Activated CD8-positive, alpha-beta memory T cell treated with anti-CD3 and anti-CD28 coated beads for 36 hours (primary cell): ENCODE measurements around the gene TGFB1. TPM values are rescaled to one million over a fixed set of nuclear protein-coding genes. Genes with fewer than 3 reads are reported as not detected.

Experiments used
- CTCF ChIA-PET: fragments of 350-600 bp; sonication (Branson Sonifier 250); formaldehyde crosslinking; loops from one replicate; lab custom pipeline; 2021; ENCODE audit warnings: antibody characterized with exemption; lab: Charles Lee
- POLR2A ChIA-PET: fragments of 350-600 bp; sonication (Branson Sonifier 250); formaldehyde crosslinking; loops from one replicate; lab custom pipeline; 2021; ENCODE audit warnings: antibody characterized with exemption; lab: Charles Lee
- total RNA-seq, 2 experiments: library from RNA; stranded (reverse); gene quantifications; one replicate each; pipeline ENCODE4 v1.2.3, GENCODE V29; 2021

The TGFB1 gene
- total RNA-seq, 2 experiments from 2014 or later, result 148 to 150 TPM

GRCh38 chr19:41319500-41320184, 34.1 kb downstream of the TGFB1 start:
- CTCF ChIA-PET, result interaction anchor here (1.9 kb wide), 1 partner anchor 11 kb away, joined by 5 read pairs; no protein-coding TSS in a partner anchor
- POLR2A ChIA-PET, result interaction anchor here (0.6 kb wide), 1 partner anchor 9 kb away, joined by 3 read pairs; no protein-coding TSS in a partner anchor

- POLR2A ChIA-PET, result interaction anchor here (0.6 kb wide), 1 partner anchor 8 kb away, joined by 3 read pairs; no protein-coding TSS in a partner anchor
- CTCF ChIA-PET, result interaction anchor here (0.5 kb wide), 1 partner anchor 1099 kb away, joined by 3 read pairs; no protein-coding TSS in a partner anchor
These were observed 34.8 kb downstream of the TGFB1 start for GRCh38 chr19:41318696-41319499.

GRCh38 chr19:41316306-41316920, 37.3 kb downstream of the TGFB1 start:
- ChIA-PET CTCF (no interaction called here), POLR2A (interaction anchor here (1.0 to 1.2 kb wide), 2 partner anchors 11 to 23 kb away, joined by 3 to 8 read pairs; no protein-coding TSS in a partner anchor)

GRCh38 chr19:41311613-41312012, 42.1 kb downstream of the TGFB1 start:
- POLR2A ChIA-PET, result interaction anchor here (1.4 kb wide), 1 partner anchor 48 kb away, joined by 4 read pairs; no protein-coding TSS in a partner anchor
- CTCF ChIA-PET, result no interaction called here

GRCh38 chr19:41311072-41311471, 42.6 kb downstream of the TGFB1 start:
- CTCF ChIA-PET, result interaction anchor here (1.2 to 3.6 kb wide), 3 partner anchors 11 to 108 kb away, joined by 3 to 47 read pairs (median 6); partner anchors contain the start of gene HNRNPUL1
- POLR2A ChIA-PET, result interaction anchor here (1.2 to 1.4 kb wide), 2 partner anchors 13 to 48 kb away, joined by 3 to 4 read pairs; no protein-coding TSS in a partner anchor

GRCh38 chr19:41310033-41310831, 43.5 kb downstream of the TGFB1 start, which contains the start of gene CCDC97:
TSS of gene CCDC97 (plus strand) at chr19:41310172. CDS start at chr19:41310311, 139 bp downstream.
- POLR2A ChIA-PET, result interaction anchor here (0.6 to 1.7 kb wide), 7 partner anchors 9 to 47 kb away, joined by 3 to 10 read pairs (median 4); no protein-coding TSS in a partner anchor
- CTCF ChIA-PET, result interaction anchor here (1.2 to 3.8 kb wide), 4 partner anchors 10 to 107 kb away, joined by 3 to 47 read pairs (median 8); partner anchors contain the start of gene HNRNPUL1

- ChIA-PET POLR2A (interaction anchor here (0.7 to 1.7 kb wide), 4 partner anchors 12 to 618 kb away, joined by 3 to 10 read pairs (median 4); no protein-coding TSS in a partner anchor), CTCF (interaction anchor here (0.9 to 3.8 kb wide), 13 partner anchors 10 to 107 kb away, joined by 3 to 47 read pairs (median 6); partner anchors contain the start of gene HNRNPUL1)
These were observed 44.3 kb downstream of the TGFB1 start for GRCh38 chr19:41309180-41310032.

GRCh38 chr19:41308450-41309179, 45.1 kb downstream of the TGFB1 start:
- POLR2A ChIA-PET, result interaction anchor here (0.5 to 1.7 kb wide), 7 partner anchors 26 to 617 kb away, joined by 3 to 16 read pairs (median 6); no protein-coding TSS in a partner anchor
- CTCF ChIA-PET, result interaction anchor here (0.9 to 3.8 kb wide), 15 partner anchors 10 to 106 kb away, joined by 3 to 47 read pairs (median 6); partner anchors contain the start of gene HNRNPUL1

GRCh38 chr19:41307954-41308449, 45.7 kb downstream of the TGFB1 start:
- CTCF ChIA-PET, result interaction anchor here (0.9 to 3.8 kb wide), 11 partner anchors 9 to 106 kb away, joined by 3 to 47 read pairs (median 7); partner anchors contain the start of gene HNRNPUL1
- POLR2A ChIA-PET, result interaction anchor here (0.7 to 1.7 kb wide), 6 partner anchors 41 to 104 kb away, joined by 3 to 16 read pairs (median 7); no protein-coding TSS in a partner anchor

- ChIA-PET POLR2A (interaction anchor here (0.7 to 1.6 kb wide), 3 partner anchors 42 to 44 kb away, joined by 4 to 8 read pairs (median 6); no protein-coding TSS in a partner anchor), CTCF (interaction anchor here (0.9 to 3.8 kb wide), 10 partner anchors 9 to 103 kb away, joined by 3 to 47 read pairs (median 13); partner anchors contain the start of gene HNRNPUL1)
These were observed 46.4 kb downstream of the TGFB1 start for GRCh38 chr19:41307090-41307875.

GRCh38 chr19:41305927-41306793, 47.6 kb downstream of the TGFB1 start:
- POLR2A ChIA-PET, result interaction anchor here (5.9 kb wide), 1 partner anchor 42 kb away, joined by 52 read pairs; the partner anchor contains the start of gene HNRNPUL1
- CTCF ChIA-PET, result interaction anchor here (0.6 to 3.2 kb wide), 3 partner anchors 43 to 102 kb away, joined by 3 to 19 read pairs (median 5); partner anchors contain the start of gene HNRNPUL1

- POLR2A ChIA-PET, result interaction anchor here (0.7 to 5.9 kb wide), 3 partner anchors 19 to 40 kb away, joined by 3 to 52 read pairs (median 9); partner anchors contain the start of gene HNRNPUL1
- CTCF ChIA-PET, result interaction anchor here (0.6 to 3.2 kb wide), 5 partner anchors 17 to 101 kb away, joined by 3 to 19 read pairs (median 3); partner anchors contain the start of gene HNRNPUL1
These were observed 48.8 kb downstream of the TGFB1 start for GRCh38 chr19:41304706-41305483.
